ENCODE data around the gene CLEC4E. TPM values are rescaled to one million over a fixed set of nuclear protein-coding genes. Genes with fewer than 3 reads are reported as not detected.

Gene CLEC4E
- total and polyA plus RNA-seq, 2 of the 13 experiments (the other 11 are each of a cell fraction or from before 2014, with no cell fraction given): not detected

DNA sequence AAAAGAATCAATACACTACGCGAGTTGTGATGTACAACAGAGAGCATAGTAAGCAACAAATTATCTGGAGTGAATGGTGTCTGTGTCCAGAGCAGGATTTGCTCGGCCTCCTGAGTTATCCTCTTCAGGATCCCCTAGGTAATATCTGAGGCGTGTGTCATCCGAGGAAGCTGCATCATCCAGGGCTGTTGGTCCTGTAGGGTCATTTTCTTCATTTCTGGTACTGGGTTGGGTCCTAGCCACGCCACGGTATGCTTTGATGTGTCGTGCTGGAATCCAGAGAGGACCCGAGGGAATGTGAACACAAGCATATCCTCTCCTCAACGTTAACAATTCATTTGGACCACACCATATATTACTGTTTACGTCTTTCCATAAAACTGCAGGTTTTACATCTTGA, 19.0 kb upstream of the CLEC4E start:
- POLR2A ChIA-PET: no interaction called here
- no peak overlapping the region for H3K27ac ChIP-seq (ENCODE audit: extremely low read length, insufficient read depth, low read length)
- H3K27me3 ChIP-seq (ENCODE audit: control insufficient read depth in 1 of 2, insufficient read depth in 2 of 2, low read length in 2 of 2): peaks cover 0 to 7% of the 10 kb centered on the region in 2 experiments; a peak in 1 of 5 replicates
- H3K9me3 ChIP-seq (ENCODE audit: low read length): no peaks in the 10 kb centered on the region
- BruUV-seq (replicated peaks): no TSS peak
- H2AFZ ChIP-seq (ENCODE audit: low read length): no peak overlapping the region
- H3K36me3 ChIP-seq (replicated peaks in 1 of 2; ENCODE audit: control insufficient read depth in 1 of 2, insufficient read depth in 2 of 2, low read length in 2 of 2): no peaks in the 10 kb centered on the region
- 6% methylated on average over 9 of the region's 11 CpGs for WGBS (ENCODE audit: low lambda C conversion rate)
- no peak overlapping the region for H3K9ac ChIP-seq (ENCODE audit: insufficient read depth, low read depth, low read length)
- no peaks in the 10 kb centered on the region for H3K4me1 ChIP-seq (ENCODE audit: insufficient read depth, low read length)
- no peaks in the 10 kb centered on the region for H3K79me2 ChIP-seq (ENCODE audit: insufficient read depth, low read length)
- no peak overlapping the region for H3K4me2 ChIP-seq (ENCODE audit: low read depth, low read length)
- ATAC-seq (no peak), DNase-seq (ENCODE audit: low spot score) (no peak), FAIRE-seq (no peak)
- in situ Hi-C loops (cut with HindIII; ENCODE audit: extremely low pct_ligation_motif_present, low pct_unique_long_range_greater_than_20kb) (no loop called here), intact Hi-C loops (cut with micrococcal nuclease; ENCODE audit: unreplicated experiment) (no loop called here)
- CTCF ChIA-PET (ENCODE audit: low intra/inter-chr PET ratio, low total read pairs): no interaction called here
- H3K4me3 ChIP-seq (replicated peaks in 1 of 3; ENCODE audit: insufficient read depth in 1 of 3, low read depth in 2 of 3, low read length in 3 of 3): no peak overlapping the region
- no peaks in the 10 kb centered on the region for H4K20me1 ChIP-seq (ENCODE audit: insufficient read depth, low read length)
- TF ChIP-seq SAFB2 (CRISPR knock-in tag; IDR thresholded peaks at IDR 0.05; ENCODE audit: borderline replicate concordance, low read depth): no peak
- TF ChIP-seq ZNF562 (CRISPR knock-in tag; IDR thresholded peaks at IDR 0.05; ENCODE audit: borderline replicate concordance): no peak
- no peak for TF ChIP-seq PHB2 (IDR thresholded peaks at IDR 0.05; ENCODE audit: partially characterized antibody)
- no peak for TF ChIP-seq CEBPG (CRISPR knock-in tag; IDR thresholded peaks at IDR 0.05)
- TF ChIP-seq, protein P1, sequence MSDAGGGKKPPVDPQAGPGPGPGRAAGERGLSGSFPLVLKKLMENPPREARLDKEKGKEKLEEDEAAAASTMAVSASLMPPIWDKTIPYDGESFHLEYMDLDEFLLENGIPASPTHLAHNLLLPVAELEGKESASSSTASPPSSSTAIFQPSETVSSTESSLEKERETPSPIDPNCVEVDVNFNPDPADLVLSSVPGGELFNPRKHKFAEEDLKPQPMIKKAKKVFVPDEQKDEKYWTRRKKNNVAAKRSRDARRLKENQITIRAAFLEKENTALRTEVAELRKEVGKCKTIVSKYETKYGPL (CRISPR knock-in tag; IDR thresholded peaks at IDR 0.05): no peak
- TF ChIP-seq TRIM24 (CRISPR knock-in tag; IDR thresholded peaks at IDR 0.05): no peak

DNA sequence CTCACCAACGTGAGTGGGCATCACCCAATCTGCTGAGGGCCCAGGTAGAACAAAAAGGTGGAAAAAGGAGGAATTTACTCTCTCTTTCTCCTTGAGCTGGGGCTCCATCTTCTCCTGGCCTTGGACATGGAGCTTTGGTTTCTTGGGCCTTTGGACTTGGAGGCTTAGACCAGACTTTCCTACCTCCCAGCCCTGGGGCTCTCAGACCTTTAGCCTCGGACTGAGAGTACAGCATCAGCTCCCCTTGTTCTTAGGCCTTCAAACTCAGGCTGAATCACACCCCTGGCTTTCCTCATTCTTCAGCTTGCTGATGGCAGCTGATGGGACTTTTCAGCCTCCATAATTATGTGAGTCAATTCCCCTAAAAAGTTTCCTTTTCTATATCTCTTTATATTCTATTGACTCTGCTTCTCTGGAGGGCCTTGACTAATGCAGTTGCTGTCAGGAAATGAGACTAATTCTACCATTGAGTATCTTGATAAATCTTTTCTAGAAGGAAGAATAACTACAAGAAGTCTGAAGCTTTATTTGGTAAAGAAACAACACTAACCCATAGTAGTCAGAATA, 15.9 kb upstream of the CLEC4E start:
- Histone ChIP-seq H3K36me3 (replicated peaks in 1 of 2; ENCODE audit: control insufficient read depth in 1 of 2, insufficient read depth in 2 of 2, low read length in 2 of 2) (no peaks in the 10 kb centered on the region), H3K9me3 (ENCODE audit: low read length) (no peaks in the 10 kb centered on the region), H3K4me3 (replicated peaks in 1 of 3; ENCODE audit: insufficient read depth in 1 of 3, low read depth in 2 of 3, low read length in 3 of 3) (no peak overlapping the region), H4K20me1 (ENCODE audit: insufficient read depth, low read length) (no peaks in the 10 kb centered on the region), H3K27ac (ENCODE audit: extremely low read length, insufficient read depth, low read length) (no peak overlapping the region), H3K9ac (ENCODE audit: insufficient read depth, low read depth, low read length) (no peak overlapping the region), H3K27me3 (ENCODE audit: control insufficient read depth in 1 of 2, insufficient read depth in 2 of 2, low read length in 2 of 2) (peaks cover 0 to 7% of the 10 kb centered on the region in 2 experiments; a peak in 1 of 5 replicates), H2AFZ (ENCODE audit: low read length) (no peak overlapping the region), H3K79me2 (ENCODE audit: insufficient read depth, low read length) (no peaks in the 10 kb centered on the region), H3K4me2 (ENCODE audit: low read depth, low read length) (no peak overlapping the region), H3K4me1 (ENCODE audit: insufficient read depth, low read length) (no peaks in the 10 kb centered on the region)
- FAIRE-seq: no peak
- WGBS (ENCODE audit: low lambda C conversion rate): 0% methylated on average over 2 of the region's 2 CpGs
- TF ChIP-seq ZNF530 (CRISPR knock-in tag; IDR thresholded peaks at IDR 0.05; ENCODE audit: low read depth) (no peak), ZNF496 (CRISPR knock-in tag; IDR thresholded peaks at IDR 0.05; ENCODE audit: insufficient replicate concordance) (no peak), FOSL2 (CRISPR knock-in tag; IDR thresholded peaks at IDR 0.05) (no peak), SMARCE1 (IDR thresholded peaks at IDR 0.05; ENCODE audit: borderline replicate concordance) (no peak), ZNF337 (CRISPR knock-in tag; IDR thresholded peaks at IDR 0.05; ENCODE audit: borderline replicate concordance, low read depth) (no peak), FOXC1 (CRISPR knock-in tag; IDR thresholded peaks at IDR 0.05; ENCODE audit: borderline replicate concordance) (no peak), ZNF383 (CRISPR knock-in tag; IDR thresholded peaks at IDR 0.05; ENCODE audit: borderline replicate concordance) (no peak), DR1 (CRISPR knock-in tag; IDR thresholded peaks at IDR 0.05) (no peak)
- TF ChIP-seq, protein P2, sequence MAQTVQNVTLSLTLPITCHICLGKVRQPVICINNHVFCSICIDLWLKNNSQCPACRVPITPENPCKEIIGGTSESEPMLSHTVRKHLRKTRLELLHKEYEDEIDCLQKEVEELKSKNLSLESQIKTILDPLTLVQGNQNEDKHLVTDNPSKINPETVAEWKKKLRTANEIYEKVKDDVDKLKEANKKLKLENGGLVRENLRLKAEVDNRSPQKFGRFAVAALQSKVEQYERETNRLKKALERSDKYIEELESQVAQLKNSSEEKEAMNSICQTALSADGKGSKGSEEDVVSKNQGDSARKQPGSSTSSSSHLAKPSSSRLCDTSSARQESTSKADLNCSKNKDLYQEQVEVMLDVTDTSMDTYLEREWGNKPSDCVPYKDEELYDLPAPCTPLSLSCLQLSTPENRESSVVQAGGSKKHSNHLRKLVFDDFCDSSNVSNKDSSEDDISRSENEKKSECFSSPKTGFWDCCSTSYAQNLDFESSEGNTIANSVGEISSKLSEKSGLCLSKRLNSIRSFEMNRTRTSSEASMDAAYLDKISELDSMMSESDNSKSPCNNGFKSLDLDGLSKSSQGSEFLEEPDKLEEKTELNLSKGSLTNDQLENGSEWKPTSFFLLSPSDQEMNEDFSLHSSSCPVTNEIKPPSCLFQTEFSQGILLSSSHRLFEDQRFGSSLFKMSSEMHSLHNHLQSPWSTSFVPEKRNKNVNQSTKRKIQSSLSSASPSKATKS (CRISPR knock-in tag; IDR thresholded peaks at IDR 0.05): no peak
- in situ Hi-C loops (cut with HindIII; ENCODE audit: extremely low pct_ligation_motif_present, low pct_unique_long_range_greater_than_20kb) (no loop called here), intact Hi-C loops (cut with micrococcal nuclease; ENCODE audit: unreplicated experiment) (no loop called here)
- POLR2A ChIA-PET: no interaction called here
- CTCF ChIA-PET (ENCODE audit: low intra/inter-chr PET ratio, low total read pairs): no interaction called here
- no peak for ATAC-seq
- no peak for DNase-seq (ENCODE audit: low spot score)
- BruUV-seq (replicated peaks): no TSS peak
